ENCODE data around the gene KRT3.
A peak's percentile ranks its signal among the peaks of the same experiment; 100 is the strongest.

The KRT3 gene

DNA sequence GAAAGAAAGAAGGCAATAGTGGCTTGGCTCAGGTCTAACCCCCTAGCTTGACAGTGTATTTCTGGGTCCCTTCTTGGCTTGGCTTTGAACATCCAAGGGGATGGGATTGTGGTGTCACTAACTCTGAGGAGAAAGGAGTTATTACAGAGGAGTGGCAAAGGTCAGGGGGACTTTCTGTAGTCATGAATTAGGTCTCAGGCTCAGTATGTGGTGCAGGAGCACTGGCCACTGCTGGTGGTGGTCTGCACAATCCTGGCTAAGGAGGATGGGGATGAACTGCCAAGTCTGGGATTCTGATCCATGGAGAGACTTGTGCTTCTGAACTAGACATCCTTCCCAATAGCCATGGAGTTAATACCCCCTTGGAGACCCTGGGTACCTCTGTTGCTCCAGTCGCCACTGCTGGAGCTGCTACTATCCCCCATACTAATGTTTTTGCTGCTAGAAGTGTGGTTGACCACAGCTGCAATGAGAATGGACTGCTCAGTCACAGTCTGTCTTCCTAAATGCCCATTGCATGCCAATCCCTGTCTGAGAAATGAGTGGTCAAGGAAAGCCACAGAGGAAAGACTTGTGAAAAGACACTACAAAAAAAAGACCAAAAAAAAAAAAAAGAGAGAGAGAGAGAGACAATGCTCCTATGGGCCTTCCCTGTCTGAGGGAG, 51.3 kb downstream of the KRT3 start:
- POLR2A ChIA-PET = no interaction called here
- CTCF ChIA-PET = no interaction called here
- no peak for DNase-seq (ENCODE audit: extremely low spot score)
- TF ChIP-seq, protein P1, sequence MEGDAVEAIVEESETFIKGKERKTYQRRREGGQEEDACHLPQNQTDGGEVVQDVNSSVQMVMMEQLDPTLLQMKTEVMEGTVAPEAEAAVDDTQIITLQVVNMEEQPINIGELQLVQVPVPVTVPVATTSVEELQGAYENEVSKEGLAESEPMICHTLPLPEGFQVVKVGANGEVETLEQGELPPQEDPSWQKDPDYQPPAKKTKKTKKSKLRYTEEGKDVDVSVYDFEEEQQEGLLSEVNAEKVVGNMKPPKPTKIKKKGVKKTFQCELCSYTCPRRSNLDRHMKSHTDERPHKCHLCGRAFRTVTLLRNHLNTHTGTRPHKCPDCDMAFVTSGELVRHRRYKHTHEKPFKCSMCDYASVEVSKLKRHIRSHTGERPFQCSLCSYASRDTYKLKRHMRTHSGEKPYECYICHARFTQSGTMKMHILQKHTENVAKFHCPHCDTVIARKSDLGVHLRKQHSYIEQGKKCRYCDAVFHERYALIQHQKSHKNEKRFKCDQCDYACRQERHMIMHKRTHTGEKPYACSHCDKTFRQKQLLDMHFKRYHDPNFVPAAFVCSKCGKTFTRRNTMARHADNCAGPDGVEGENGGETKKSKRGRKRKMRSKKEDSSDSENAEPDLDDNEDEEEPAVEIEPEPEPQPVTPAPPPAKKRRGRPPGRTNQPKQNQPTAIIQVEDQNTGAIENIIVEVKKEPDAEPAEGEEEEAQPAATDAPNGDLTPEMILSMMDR (IDR thresholded peaks at IDR 0.05; ENCODE audit: control extremely low read depth, extremely low read depth, low read depth, missing control alignments) = no peak

DNA sequence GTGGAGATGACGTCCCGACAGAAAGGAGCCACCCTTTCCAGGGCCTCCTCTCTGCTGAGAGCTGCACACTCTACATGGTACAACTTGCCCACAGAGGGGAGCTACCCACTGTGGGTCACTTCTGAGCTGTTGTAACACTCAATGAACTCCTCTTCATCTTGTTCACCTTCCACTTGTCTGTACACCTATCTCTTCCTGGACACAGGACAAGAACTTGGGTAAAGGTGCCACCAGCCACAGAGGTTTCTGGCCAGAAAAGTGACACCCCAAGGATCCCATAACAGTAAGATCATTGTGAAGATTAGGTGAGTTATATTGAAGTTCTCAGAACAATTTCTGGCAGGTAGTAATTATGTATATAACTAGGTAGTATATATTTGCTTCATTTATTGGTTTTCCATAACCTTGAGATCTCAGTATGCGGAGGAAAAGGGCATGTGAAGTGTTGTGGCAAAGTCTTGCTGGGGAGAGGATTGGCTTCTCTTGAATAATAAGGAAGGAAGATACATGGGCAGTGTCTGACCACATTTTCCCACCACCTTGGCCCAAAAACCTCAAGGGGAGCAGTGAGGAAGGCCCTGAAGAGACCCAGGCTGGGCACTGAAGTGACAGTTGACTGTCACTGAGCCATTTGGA, 53.0 kb downstream of the KRT3 start:
- TF ChIP-seq, protein P1 (IDR thresholded peaks at IDR 0.05; ENCODE audit: control extremely low read depth, extremely low read depth, low read depth, missing control alignments) = no peak
- DNase-seq (ENCODE audit: extremely low spot score) = no peak
- POLR2A ChIA-PET = no interaction called here
- CTCF ChIA-PET = no interaction called here

- DNase-seq (ENCODE audit: extremely low spot score) = no peak
- POLR2A ChIA-PET = no interaction called here
- TF ChIP-seq, protein P1 (IDR thresholded peaks at IDR 0.05; ENCODE audit: control extremely low read depth, extremely low read depth, low read depth, missing control alignments) = no peak
- CTCF ChIA-PET = no interaction called here
These were observed 53.7 kb downstream of the KRT3 start for GRCh38 chr12:52742196-52742580.

- TF ChIP-seq, protein P1 (IDR thresholded peaks at IDR 0.05; ENCODE audit: control extremely low read depth, extremely low read depth, low read depth, missing control alignments) = no peak
- DNase-seq (ENCODE audit: extremely low spot score) = peak; percentile 57
- POLR2A ChIA-PET = no interaction called here
- CTCF ChIA-PET = no interaction called here
These were observed 54.3 kb downstream of the KRT3 start for GRCh38 chr12:52741375-52742195.

DNA sequence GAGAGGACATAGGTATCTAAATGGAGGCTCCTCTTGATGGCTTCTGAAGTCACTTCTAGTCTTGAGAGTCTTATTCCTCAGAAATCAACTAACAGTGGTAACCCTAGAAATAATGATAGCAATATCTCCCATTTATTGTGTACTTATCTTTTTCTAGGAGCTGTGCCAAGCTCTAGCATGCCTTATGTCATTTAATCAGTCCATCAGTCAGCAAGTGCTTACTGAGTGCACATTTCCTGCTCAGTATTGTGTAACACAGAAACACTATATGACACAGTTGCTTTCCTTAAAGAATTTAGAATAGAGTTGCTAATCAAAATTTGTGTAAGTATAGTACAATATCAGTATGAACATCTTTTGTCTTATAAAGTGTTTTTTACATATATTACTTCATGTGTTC, 55.3 kb downstream of the KRT3 start:
- TF ChIP-seq, protein P1 (IDR thresholded peaks at IDR 0.05; ENCODE audit: control extremely low read depth, extremely low read depth, low read depth, missing control alignments) = no peak
- DNase-seq (ENCODE audit: extremely low spot score) = no peak
- POLR2A ChIA-PET = no interaction called here
- CTCF ChIA-PET = no interaction called here

- no peak for DNase-seq (ENCODE audit: extremely low spot score)
- CTCF ChIA-PET = no interaction called here
- TF ChIP-seq, protein P1 (IDR thresholded peaks at IDR 0.05; ENCODE audit: control extremely low read depth, extremely low read depth, low read depth, missing control alignments) = no peak
- POLR2A ChIA-PET = no interaction called here
These were observed 56.0 kb downstream of the KRT3 start for GRCh38 chr12:52739963-52740362.
